PC-3 (cell line): ENCODE measurements around the gene POU3F3. TPM values are rescaled to one million over a fixed set of nuclear protein-coding genes. Genes with fewer than 3 reads are reported as not detected.

Experiments used
- ATAC-seq: fragments of 200-7000 bp; cut with Tn5 transposase; 2 replicates; pipeline ENCODE4 v1.9.1; 2020; ENCODE audit warnings: mild to moderate bottlenecking, moderate library complexity
- BruUV-seq: library from RNA; stranded (reverse); fragments of 400-500 nt; replicated peaks from 2 replicates; lab custom pipeline; 2021; lab: Mats Ljungman, UMichigan
- CTCF ChIA-PET: fragments of 300-600 bp; sonication (Branson Sonifier 250); formaldehyde crosslinking; loops from one replicate; lab custom pipeline; 2022; ENCODE audit warnings: antibody characterized with exemption; lab: Charles Lee
- POLR2A ChIA-PET: fragments of 300-600 bp; sonication (Branson Sonifier 250); formaldehyde crosslinking; loops from one replicate; lab custom pipeline; 2022; ENCODE audit warnings: antibody characterized with exemption; ENCODE audit not compliant: unreplicated experiment; lab: Charles Lee
- DNase-seq: peaks from one replicate; pipeline ENCODE4 v3.0.0-alpha.2; 2015
- H2AFZ ChIP-seq: fragments of 300-600 bp; sonication (generic); 2 replicates; pipeline ENCODE4 v1.6.0; 2016; ENCODE audit warnings: antibody characterized with exemption, low read length
- H3F3A ChIP-seq: fragments of 300-600 bp; sonication (generic); one replicate; pipeline ENCODE4 v1.6.0; 2017; ENCODE audit warnings: antibody characterized with exemption, low read length, control low read depth, mild to moderate bottlenecking; ENCODE audit not compliant: unreplicated experiment
- H3K27ac ChIP-seq: fragments of 300-600 bp; sonication (generic); 2 replicates; pipeline ENCODE4 v1.5.1; 2016; ENCODE audit warnings: mild to moderate bottlenecking, low read length
- H3K27me3 ChIP-seq: fragments of 300-600 bp; sonication (generic); 2 replicates; pipeline ENCODE4 v1.6.1; 2016; ENCODE audit warnings: low read length, mixed read lengths
- H3K36me3 ChIP-seq: fragments of 300-600 bp; sonication (generic); 2 replicates; pipeline ENCODE4 v1.6.1; 2016; ENCODE audit warnings: low read depth, mixed run types, low read length, mixed read lengths
- H3K4me1 ChIP-seq: fragments of 300-600 bp; sonication (generic); 2 replicates; pipeline ENCODE4 v1.5.1; 2016; ENCODE audit warnings: low read length; ENCODE audit not compliant: insufficient read depth
- H3K4me2 ChIP-seq: fragments of 300-600 bp; sonication (generic); 2 replicates; pipeline ENCODE4 v1.6.0; 2016; ENCODE audit warnings: low read length
- H3K4me3 ChIP-seq: fragments of 300-600 bp; sonication (generic); 2 replicates; pipeline ENCODE4 v1.5.1; 2016; ENCODE audit warnings: mild to moderate bottlenecking, low read length, mixed read lengths
- H3K79me2 ChIP-seq: fragments of 300-600 bp; sonication (generic); 2 replicates; pipeline ENCODE4 v1.6.1; 2017; ENCODE audit warnings: low read length, mixed read lengths
- H3K9ac ChIP-seq: fragments of 300-600 bp; sonication (generic); 2 replicates; pipeline ENCODE4 v1.6.0; 2016; ENCODE audit warnings: mild to moderate bottlenecking, low read length
- H3K9me2 ChIP-seq: fragments of 300-600 bp; sonication (generic); replicated peaks from 2 replicates; pipeline ENCODE4 v1.6.1; 2016; ENCODE audit warnings: mixed run types, low read length, mixed read lengths
- H3K9me3 ChIP-seq: fragments of 300-600 bp; sonication (generic); 2 replicates; pipeline ENCODE4 v1.6.1; 2016; ENCODE audit warnings: low read length, mixed read lengths
- H4K20me1 ChIP-seq: fragments of 300-600 bp; sonication (generic); 2 replicates; pipeline ENCODE4 v1.6.1; 2016; ENCODE audit warnings: low read length, mixed read lengths
- CTCF ChIP-seq: fragments of 300-600 bp; sonication (generic); conservative IDR thresholded peaks from 2 replicates; pipeline ENCODE4 v1.5.1; 2017; ENCODE audit warnings: antibody characterized with exemption, low read depth, mild to moderate bottlenecking, low read length
- EZH2 ChIP-seq: fragments of 300-600 bp; sonication (generic); IDR thresholded peaks from one replicate; pipeline ENCODE4 v1.6.1; 2017; ENCODE audit warnings: antibody characterized with exemption, mild to moderate bottlenecking, low read length; ENCODE audit not compliant: unreplicated experiment
- EZH2phosphoT487 ChIP-seq: fragments of 300-600 bp; sonication (generic); IDR thresholded peaks from 2 replicates; pipeline ENCODE4 v1.6.1; 2018; ENCODE audit warnings: mild to moderate bottlenecking, antibody characterized with exemption, low read length, borderline replicate concordance
- intact Hi-C: fragments of 100-400 bp; cut with micrococcal nuclease; formaldehyde crosslinking; loops from 2 replicates; pipeline ENCODE4 v1.9.0; 2023
- total RNA-seq: library from RNA; depleted of rRNA; stranded (reverse); fragments of >200 nt; gene quantifications from 2 replicates; pipeline ENCODE4 v1.2.3, GENCODE V29; 2014

POU3F3 gene
- total RNA-seq, 1 experiment from 2014 or later = not detected

- H3F3A ChIP-seq = no peaks in the 10 kb centered on the region
- no peak overlapping the region for H3K27ac ChIP-seq
- H3K4me1 ChIP-seq = no peaks in the 10 kb centered on the region
- H3K9me2 ChIP-seq = no peaks in the 10 kb centered on the region
- POLR2A ChIA-PET = no interaction called here
- no peak overlapping the region for H3K9ac ChIP-seq
- H3K36me3 ChIP-seq = no peaks in the 10 kb centered on the region
- H3K27me3 ChIP-seq = peaks cover 79% of the 10 kb centered on the region
- no peak overlapping the region for H3K4me2 ChIP-seq
- H4K20me1 ChIP-seq = no peaks in the 10 kb centered on the region
- no peak overlapping the region for H2AFZ ChIP-seq
- TF ChIP-seq EZH2phosphoT487 (no peak), EZH2 (no peak), CTCF (no peak)
- no peaks in the 10 kb centered on the region for H3K9me3 ChIP-seq
- no peak for DNase-seq
- BruUV-seq = no TSS peak
- CTCF ChIA-PET = no interaction called here
- no peaks in the 10 kb centered on the region for H3K79me2 ChIP-seq
- no peak overlapping the region for H3K4me3 ChIP-seq
- intact Hi-C loops = no loop called here
- no peak for ATAC-seq
Measured at GRCh38 chr2:104889960-104890684, 36.2 kb downstream of the POU3F3 start.

- H3K4me1 ChIP-seq = no peaks in the 10 kb centered on the region
Measured at GRCh38 chr2:104890685-104891069, 36.8 kb downstream of the POU3F3 start.

More at GRCh38 chr2:104890685-104891069, 36.8 kb downstream of the POU3F3 start:
- Histone ChIP-seq H2AFZ (no peak overlapping the region), H3K79me2 (no peaks in the 10 kb centered on the region), H3K27ac (no peak overlapping the region), H3K9me3 (no peaks in the 10 kb centered on the region), H4K20me1 (no peaks in the 10 kb centered on the region), H3K9me2 (no peaks in the 10 kb centered on the region), H3K4me3 (no peak overlapping the region), H3K4me2 (no peak overlapping the region), H3K9ac (no peak overlapping the region), H3K36me3 (no peaks in the 10 kb centered on the region), H3F3A (no peaks in the 10 kb centered on the region), H3K27me3 (peaks cover 79% of the 10 kb centered on the region)
- TF ChIP-seq EZH2 (no peak), CTCF (no peak), EZH2phosphoT487 (no peak)
- no TSS peak for BruUV-seq
- ChIA-PET POLR2A (no interaction called here), CTCF (no interaction called here)
- DNase-seq (no peak), ATAC-seq (no peak)
- intact Hi-C loops = no loop called here
